H9 (cell line): Measurements from ENCODE around the gene PLEKHG5. TPM values are rescaled to one million over a fixed set of nuclear protein-coding genes. Genes with fewer than 3 reads are reported as not detected.

Experiments
- DNase-seq: peaks from one replicate; pipeline ENCODE4 v3.0.0-alpha.2; 2017
- H2AFZ ChIP-seq: one replicate; pipeline ENCODE4 v1.6.1; 2013; ENCODE audit warnings: mild to moderate bottlenecking, low read length, control low read depth, moderate library complexity
- H2AK5ac ChIP-seq: 2 replicates; pipeline ENCODE4 v1.6.1; 2013; ENCODE audit warnings: low read length, control low read depth, mixed read lengths; ENCODE audit not compliant: insufficient read length
- H2BK120ac ChIP-seq: one replicate; pipeline ENCODE4 v1.6.1; 2013; ENCODE audit warnings: low read depth, mild to moderate bottlenecking, low read length, control low read depth, inconsistent platforms; ENCODE audit not compliant: poor library complexity, severe bottlenecking
- H2BK12ac ChIP-seq: 2 replicates; pipeline ENCODE4 v1.6.1; 2013; ENCODE audit warnings: low read length, control low read depth, mixed read lengths, low read depth; ENCODE audit not compliant: insufficient read length
- H2BK15ac ChIP-seq: 2 replicates; pipeline ENCODE4 v1.6.1; 2013; ENCODE audit warnings: low read depth, low read length, control low read depth
- H2BK20ac ChIP-seq: one replicate; pipeline ENCODE4 v1.6.1; 2013; ENCODE audit warnings: low read depth, mild to moderate bottlenecking, low read length, control low read depth, inconsistent platforms; ENCODE audit not compliant: poor library complexity, severe bottlenecking
- H2BK5ac ChIP-seq: 2 replicates; pipeline ENCODE4 v1.6.1; 2013; ENCODE audit warnings: low read length, control low read depth, mixed read lengths; ENCODE audit not compliant: insufficient read length
- H3K14ac ChIP-seq: 2 replicates; pipeline ENCODE4 v1.6.1; 2013; ENCODE audit warnings: low read length, control low read depth; ENCODE audit not compliant: insufficient read depth
- H3K18ac ChIP-seq: 2 replicates; pipeline ENCODE4 v1.6.1; 2013; ENCODE audit warnings: low read depth, mild to moderate bottlenecking, mixed read lengths, low read length, control low read depth; ENCODE audit not compliant: insufficient read length
- H3K23ac ChIP-seq: 2 replicates; pipeline ENCODE4 v1.6.1; 2013; ENCODE audit warnings: low read length, control low read depth, mixed read lengths, low read depth; ENCODE audit not compliant: insufficient read length
- H3K23me2 ChIP-seq: 2 replicates; pipeline ENCODE4 v1.6.1; 2013; ENCODE audit warnings: low read depth, mild to moderate bottlenecking, mixed read lengths, low read length, control low read depth; ENCODE audit not compliant: insufficient read length, poor library complexity, severe bottlenecking
- H3K27ac ChIP-seq: 2 replicates; pipeline ENCODE4 v1.5.1; 2013; ENCODE audit warnings: low read length, control low read depth, mixed read lengths, low read depth; ENCODE audit not compliant: insufficient read length
- H3K27me3 ChIP-seq: 2 replicates; pipeline ENCODE4 v1.6.1; 2013; ENCODE audit warnings: low read length, control low read depth, inconsistent platforms; ENCODE audit not compliant: insufficient read depth
- H3K4ac ChIP-seq: 2 replicates; pipeline ENCODE4 v1.6.1; 2013; ENCODE audit warnings: low read depth, mild to moderate bottlenecking, control low read depth, inconsistent platforms, low read length, moderate library complexity
- H3K4me1 ChIP-seq: 2 replicates; pipeline ENCODE4 v1.6.1; 2013; ENCODE audit warnings: low read length, control low read depth, inconsistent platforms; ENCODE audit not compliant: insufficient read depth
- H3K4me2 ChIP-seq: 2 replicates; pipeline ENCODE4 v1.6.1; 2013; ENCODE audit warnings: low read length, control low read depth, mixed read lengths; ENCODE audit not compliant: insufficient read length, insufficient read depth
- H3K56ac ChIP-seq: 2 replicates; pipeline ENCODE4 v1.6.1; 2013; ENCODE audit warnings: low read depth, mild to moderate bottlenecking, mixed read lengths, low read length, control low read depth; ENCODE audit not compliant: insufficient read length
- H3K79me1 ChIP-seq: 2 replicates; pipeline ENCODE4 v1.6.1; 2013; ENCODE audit warnings: low read depth, mild to moderate bottlenecking, moderate library complexity, low read length, control low read depth, inconsistent platforms; ENCODE audit not compliant: insufficient read depth, poor library complexity, severe bottlenecking
- H3K79me2 ChIP-seq: 2 replicates; pipeline ENCODE4 v1.6.1; 2013; ENCODE audit warnings: low read length, control low read depth, inconsistent platforms; ENCODE audit not compliant: insufficient read depth
- H3K9ac ChIP-seq: 2 replicates; pipeline ENCODE4 v1.6.1; 2013; ENCODE audit warnings: low read length, control low read depth, mixed read lengths; ENCODE audit not compliant: insufficient read length; ENCODE audit errors: extremely low read depth
- H3K9me3 ChIP-seq: one replicate; pipeline ENCODE4 v1.6.1; 2013; ENCODE audit warnings: low read depth, low read length, inconsistent platforms; ENCODE audit not compliant: control insufficient read depth
- H3T11ph ChIP-seq: one replicate; pipeline ENCODE4 v1.6.1; 2013; ENCODE audit warnings: mild to moderate bottlenecking, low read length, control low read depth, inconsistent platforms
- H4K20me1 ChIP-seq: one replicate; pipeline ENCODE4 v1.6.1; 2013; ENCODE audit not compliant: control insufficient read depth, insufficient read length, insufficient read depth
- H4K5ac ChIP-seq: 2 replicates; pipeline ENCODE4 v1.6.1; 2013; ENCODE audit warnings: low read depth, mild to moderate bottlenecking, mixed read lengths, low read length, control low read depth; ENCODE audit not compliant: insufficient read length
- H4K8ac ChIP-seq: replicated peaks from 2 replicates; pipeline ENCODE4 v1.6.1; 2013; ENCODE audit warnings: low read length, control low read depth, mixed read lengths, low read depth; ENCODE audit not compliant: insufficient read length
- H4K91ac ChIP-seq: 2 replicates; pipeline ENCODE4 v1.6.1; 2013; ENCODE audit warnings: low read depth, mild to moderate bottlenecking, moderate library complexity, mixed read lengths, low read length, control low read depth; ENCODE audit not compliant: insufficient read length
- H3K27ac Mint-ChIP-seq, 3 experiments: 2 replicates in 2 of 3; 3 replicates in 1 of 3; pipeline ENCODE4 v1.8.0; 2020 to 2021; ENCODE audit warnings: mixed read lengths in 3 of 3, mild to moderate bottlenecking in 1 of 3, moderate library complexity in 1 of 3
- H3K27me3 Mint-ChIP-seq: 2 replicates; pipeline ENCODE4 v1.8.0; 2021; ENCODE audit warnings: low read depth, mild to moderate bottlenecking, moderate library complexity, mixed read lengths
- H3K36me3 Mint-ChIP-seq, 3 experiments: 2 replicates in 2 of 3; 3 replicates in 1 of 3; pipeline ENCODE4 v1.8.0; 2020 to 2021; ENCODE audit warnings: low read depth in 3 of 3, mixed read lengths in 3 of 3; ENCODE audit not compliant: insufficient read depth in 1 of 3
- H3K4me1 Mint-ChIP-seq, 2 experiments: 2 replicates each; pipeline ENCODE4 v1.8.0; 2020; ENCODE audit warnings: mixed read lengths in 2 of 2
- H3K4me3 Mint-ChIP-seq, 2 experiments: 2 replicates in 1 of 2; 3 replicates in 1 of 2; pipeline ENCODE4 v1.8.0; 2020 to 2021; ENCODE audit warnings: mild to moderate bottlenecking in 2 of 2, mixed read lengths in 2 of 2, moderate library complexity in 1 of 2
- H3K9me3 Mint-ChIP-seq, 2 experiments: 2 replicates in 1 of 2; 3 replicates in 1 of 2; pipeline ENCODE4 v1.8.0; 2020; ENCODE audit warnings: mild to moderate bottlenecking in 2 of 2, mixed read lengths in 2 of 2, moderate library complexity in 1 of 2
- CTCF ChIP-seq: fragments of 200-600 bp; sonication (generic); conservative IDR thresholded peaks from 3 replicates; pipeline ENCODE4 v1.8.0; 2021; ENCODE audit warnings: antibody characterized with exemption, mild to moderate bottlenecking
- WGBS: extraction: QIAGEN DNeasy Blood & Tissue Kit; methylation state at CpG from one replicate; pipeline ENCODE4 v1.1.7; 2013; ENCODE audit warnings: missing lambda C conversion rate, low lambda C conversion rate, mixed read lengths; ENCODE audit not compliant: insufficient read length; ENCODE audit errors: extremely low coverage; 5-methylcytosine and 5-hydroxymethylcytosine counted together
- total RNA-seq: library from RNA; stranded (reverse); gene quantifications from 2 replicates; pipeline ENCODE4 v1.2.1, GENCODE V29; 2021

Gene PLEKHG5
- total RNA-seq, 1 experiment from 2014 or later = 22.3 TPM

DNA sequence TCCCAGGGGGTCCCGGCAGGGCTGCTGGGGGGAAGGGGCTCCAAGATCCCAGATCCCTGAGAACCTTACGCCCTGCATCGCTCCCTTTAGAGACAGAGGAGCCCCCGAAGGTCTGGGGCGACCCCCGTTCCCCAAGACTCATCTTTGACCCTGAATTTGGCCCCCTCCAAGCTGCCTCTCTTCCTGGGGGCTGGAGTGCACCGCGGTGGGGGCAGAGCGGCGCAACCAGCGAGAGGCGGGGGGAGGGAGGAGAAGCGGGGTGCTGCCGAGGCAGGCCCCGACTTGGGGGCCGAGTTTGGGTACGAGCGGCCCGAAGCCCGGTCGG is 5.4 kb upstream of the PLEKHG5 start:
- no peaks in the 10 kb centered on the region for H3K79me2 ChIP-seq
- H2BK20ac ChIP-seq = no peak overlapping the region
- H4K20me1 ChIP-seq = no peaks in the 10 kb centered on the region
- no peak overlapping the region for H2AFZ ChIP-seq
- no peaks in the 10 kb centered on the region for H3K79me1 ChIP-seq
- H3K56ac ChIP-seq = no peak overlapping the region
- no peaks in the 10 kb centered on the region for H3K9me3 ChIP-seq
- H2AK5ac ChIP-seq = no peak overlapping the region
- Mint-ChIP-seq H3K27me3 (peaks cover 38% of the 10 kb centered on the region), H3K9me3 (no peaks in the 10 kb centered on the region), H3K4me1 (peaks cover 19 to 20% of the 10 kb centered on the region in 2 experiments), H3K36me3 (peaks cover 0 to 4% (median 0%) of the 10 kb centered on the region in 3 experiments; a peak in 2 of 7 replicates), H3K4me3 (peak overlapping the region; percentile 68 to 83), H3K27ac (no peak overlapping the region)
- H4K8ac ChIP-seq = no peak overlapping the region
- H3K18ac ChIP-seq = no peak overlapping the region
- no peak overlapping the region for H3K27ac ChIP-seq
- peaks cover 9% of the 10 kb centered on the region for H3K23me2 ChIP-seq
- H2BK5ac ChIP-seq = no peak overlapping the region
- no peak overlapping the region for H2BK120ac ChIP-seq
- H4K91ac ChIP-seq = no peak overlapping the region
- H3K9ac ChIP-seq = no peak overlapping the region
- H3K4ac ChIP-seq = no peak overlapping the region
- H3K4me2 ChIP-seq = peak overlapping the region; percentile 57
- peaks cover 4% of the 10 kb centered on the region; the same call in 1 of the 2 replicates for H3K4me1 ChIP-seq
- DNase-seq = no peak
- 0 out of 2 replicates have a peak overlapping the region, but pooled peaks have one; percentile 21 for H3K14ac ChIP-seq
- H2BK15ac ChIP-seq = no peak overlapping the region
- TF ChIP-seq CTCF = no peak
- no peaks in the 10 kb centered on the region for H3K27me3 ChIP-seq
- no CpG with 5 or more reads among the region's 21 CpGs for WGBS
- H4K5ac ChIP-seq = no peak overlapping the region
- H3K23ac ChIP-seq = no peak overlapping the region
- no peak overlapping the region for H2BK12ac ChIP-seq
- no peak overlapping the region for H3T11ph ChIP-seq
